MCF 10A (cell line): ENCODE results near the gene KMT2B. TPM values are rescaled to one million over a fixed set of nuclear protein-coding genes. Genes with fewer than 3 reads are reported as not detected.

ENCODE experiments used
- BruUV-seq: library from RNA; stranded (reverse); fragments of 400-500 nt; replicated peaks from 2 replicates; lab custom pipeline; 2021; lab: Mats Ljungman, UMichigan
- CTCF ChIA-PET: fragments of 300-600 bp; sonication (Branson Sonifier 250); formaldehyde crosslinking; extraction: SDS; loops from one replicate; lab custom pipeline; 2021; ENCODE audit warnings: antibody characterized with exemption, inconsistent platforms; lab: Yijun Ruan, JAX
- POLR2A ChIA-PET: fragments of 300-600, 350-650 bp; sonication (Branson Sonifier 250); formaldehyde crosslinking; extraction: SDS; loops from one replicate; lab custom pipeline; 2020; ENCODE audit warnings: antibody characterized with exemption, inconsistent platforms; lab: Yijun Ruan, JAX
- DNase-seq: peaks from one replicate; pipeline ENCODE4 v3.0.0-alpha.2; 2018; ENCODE audit not compliant: unreplicated experiment
- H3K27ac Mint-ChIP-seq: one replicate; pipeline ENCODE4 v1.8.0; 2022; ENCODE audit warnings: mild to moderate bottlenecking, low read depth, mixed read lengths; ENCODE audit not compliant: unreplicated experiment
- H3K27me3 Mint-ChIP-seq: one replicate; pipeline ENCODE4 v1.8.0; 2022; ENCODE audit warnings: mixed read lengths; ENCODE audit not compliant: insufficient read depth, unreplicated experiment
- H3K36me3 Mint-ChIP-seq: one replicate; pipeline ENCODE4 v1.8.0; 2022; ENCODE audit warnings: mild to moderate bottlenecking, moderate library complexity, mixed read lengths; ENCODE audit not compliant: insufficient read depth, unreplicated experiment
- H3K4me1 Mint-ChIP-seq: one replicate; pipeline ENCODE4 v1.8.0; 2022; ENCODE audit warnings: mixed read lengths; ENCODE audit not compliant: insufficient read depth, unreplicated experiment
- H3K4me3 Mint-ChIP-seq: one replicate; pipeline ENCODE4 v1.8.0; 2022; ENCODE audit warnings: mild to moderate bottlenecking, moderate library complexity, mixed read lengths; ENCODE audit not compliant: unreplicated experiment
- H3K9me3 Mint-ChIP-seq: one replicate; pipeline ENCODE4 v1.8.0; 2022; ENCODE audit warnings: mixed read lengths; ENCODE audit not compliant: unreplicated experiment
- CTCF ChIP-seq: fragments of 200-600 bp; IDR thresholded peaks from one replicate; pipeline ENCODE4 v1.8.0; 2022; ENCODE audit warnings: antibody characterized with exemption, mild to moderate bottlenecking; ENCODE audit not compliant: unreplicated experiment
- intact Hi-C: fragments of 100-400 bp; cut with micrococcal nuclease; formaldehyde crosslinking; loops from 2 replicates; pipeline ENCODE4 v1.14.1; 2022
- total RNA-seq: library from RNA; stranded (reverse); gene quantifications from 2 replicates; pipeline ENCODE4 v1.2.3, GENCODE V29; 2022

KMT2B gene
- total RNA-seq, 1 experiment from 2014 or later, result 36.0 TPM

DNA sequence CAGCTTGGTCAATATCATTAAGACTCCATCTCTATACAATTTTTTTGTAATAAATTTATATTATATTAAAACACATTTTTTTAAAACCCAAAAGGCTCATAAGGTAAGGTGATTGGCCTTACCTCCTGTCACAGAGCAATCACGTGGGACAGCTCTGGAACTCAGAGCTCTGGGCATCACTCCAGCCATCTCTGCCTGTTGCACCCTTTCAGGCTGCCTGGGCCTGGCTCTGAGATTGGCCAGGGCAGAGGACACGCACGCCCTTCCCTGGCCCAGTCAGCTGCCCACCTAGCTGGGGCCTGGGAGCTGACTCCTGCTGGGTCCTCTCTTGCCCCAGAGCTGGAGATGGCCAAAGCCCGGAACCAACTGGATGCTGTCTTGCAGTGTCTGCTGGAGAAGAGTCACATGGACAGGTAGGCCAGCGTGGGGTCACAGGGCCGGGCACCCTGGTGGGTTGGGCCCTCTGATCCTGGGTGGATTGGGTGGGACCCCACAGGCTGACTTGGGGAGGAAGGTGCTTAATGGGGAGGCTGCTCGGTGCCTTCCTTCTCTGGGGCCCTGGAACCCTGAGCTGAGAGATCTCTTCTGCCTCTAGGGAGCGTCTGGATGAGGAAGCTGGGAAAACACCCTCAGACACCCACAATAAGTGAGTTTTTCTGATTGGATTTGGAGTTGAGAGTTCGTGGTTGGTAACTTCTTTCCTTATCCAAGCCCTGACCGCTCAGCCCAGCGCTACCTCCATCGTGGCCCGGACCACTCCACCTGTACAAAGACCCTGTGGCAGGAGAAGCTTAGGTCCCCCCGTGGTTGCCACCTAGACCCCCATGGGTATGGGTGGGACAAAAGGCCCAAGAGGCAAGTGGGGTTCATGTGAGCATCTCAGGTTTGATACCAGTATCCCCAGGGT is 34.3 kb downstream of the KMT2B start:
- Mint-ChIP-seq H3K4me1 (peaks cover 12% of the 10 kb centered on the region), H3K27me3 (no peaks in the 10 kb centered on the region), H3K9me3 (no peaks in the 10 kb centered on the region), H3K4me3 (no peak overlapping the region), H3K36me3 (peaks cover 14% of the 10 kb centered on the region), H3K27ac (no peak overlapping the region)
- TF ChIP-seq CTCF, result no peak
- intact Hi-C loops, result no loop called here
- no peak for DNase-seq
- CTCF ChIA-PET, result interaction anchor here (0.5 to 0.8 kb wide), 4 partner anchors 9 to 249 kb away, joined by 3 to 4 read pairs (median 3); no protein-coding TSS in a partner anchor
- BruUV-seq, result no TSS peak
- POLR2A ChIA-PET, result interaction anchor here (0.9 kb wide), 1 partner anchor 12 kb away, joined by 3 read pairs; no protein-coding TSS in a partner anchor

GRCh38 chr19:35752746-35753350 is 35.0 kb downstream of the KMT2B start:
- CTCF ChIA-PET, result interaction anchor here (0.6 to 0.7 kb wide), 2 partner anchors 178 to 240 kb away, joined by 3 to 4 read pairs; no protein-coding TSS in a partner anchor
- peaks cover 12% of the 10 kb centered on the region for H3K4me1 Mint-ChIP-seq
- BruUV-seq, result no TSS peak

DNA sequence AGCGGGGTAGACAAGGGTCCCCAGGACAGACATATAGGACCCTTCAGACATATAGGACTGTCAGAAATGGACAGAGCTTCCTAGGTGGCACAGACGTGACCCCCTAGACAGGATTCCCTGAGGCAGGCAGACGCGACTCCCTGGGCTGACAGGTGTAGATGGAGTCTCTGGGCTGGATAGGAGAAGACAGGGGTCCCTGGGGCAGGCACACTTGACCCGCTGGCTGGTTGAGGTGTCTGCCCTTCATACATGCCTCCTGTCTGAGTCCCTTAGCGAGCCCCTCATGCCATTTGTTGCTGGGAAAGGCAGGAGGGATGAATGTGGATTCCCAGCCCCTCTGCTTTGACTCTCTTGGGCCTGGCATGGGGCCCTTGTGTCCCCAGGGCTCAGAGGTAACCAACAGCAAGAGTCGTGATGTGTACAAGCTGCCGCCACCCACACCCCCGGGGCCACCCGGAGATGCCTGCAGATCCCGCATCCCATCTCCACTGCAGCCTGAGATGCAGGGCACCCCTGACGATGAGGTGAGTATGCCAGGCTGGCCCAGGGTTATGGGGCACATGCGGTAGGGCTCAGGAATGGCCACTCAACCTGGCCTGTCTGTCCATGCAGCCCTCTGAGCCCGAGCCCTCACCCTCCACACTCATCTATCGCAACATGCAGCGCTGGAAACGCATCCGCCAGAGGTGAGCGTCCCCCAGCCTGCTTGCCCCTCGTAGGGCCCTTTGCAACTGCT is 36.0 kb downstream of the KMT2B start:
- BruUV-seq, result no TSS peak
- intact Hi-C loops, result no loop called here
- POLR2A ChIA-PET, result no interaction called here

More at GRCh38 chr19:35752746-35753350, 35.0 kb downstream of the KMT2B start:
- H3K36me3 Mint-ChIP-seq, result peaks cover 15% of the 10 kb centered on the region
- intact Hi-C loops, result no loop called here
- no peak overlapping the region for H3K4me3 Mint-ChIP-seq
- no peak overlapping the region for H3K27ac Mint-ChIP-seq
- no peaks in the 10 kb centered on the region for H3K9me3 Mint-ChIP-seq
- DNase-seq, result no peak
- no peaks in the 10 kb centered on the region for H3K27me3 Mint-ChIP-seq
- POLR2A ChIA-PET, result no interaction called here
- TF ChIP-seq CTCF, result no peak

More for the DNA sequence above, 36.0 kb downstream of the KMT2B start:
- Mint-ChIP-seq H3K4me1 (peaks cover 12% of the 10 kb centered on the region), H3K36me3 (peaks cover 14% of the 10 kb centered on the region), H3K4me3 (no peak overlapping the region), H3K27me3 (no peaks in the 10 kb centered on the region), H3K9me3 (no peaks in the 10 kb centered on the region), H3K27ac (no peak overlapping the region)
- DNase-seq, result no peak
- CTCF ChIA-PET, result interaction anchor here (0.6 kb wide), 1 partner anchor 71 kb away, joined by 4 read pairs; no protein-coding TSS in a partner anchor
- TF ChIP-seq CTCF, result no peak
